ENCODE results near the gene PAX2. TPM values are rescaled to one million over a fixed set of nuclear protein-coding genes. Genes with fewer than 3 reads are reported as not detected.
A peak's percentile ranks its signal among the peaks of the same experiment; 100 is the strongest.
"Not testable (repeated sequence)": the region's sequence is repeated elsewhere in the genome, so short reads cannot be mapped to it uniquely, and the experiment has no call there.

Gene PAX2
- not detected for polyA plus RNA-seq (2013, experiment 1 of 2)
- 0.03 TPM for polyA plus RNA-seq (2013, experiment 2 of 2)

DNA sequence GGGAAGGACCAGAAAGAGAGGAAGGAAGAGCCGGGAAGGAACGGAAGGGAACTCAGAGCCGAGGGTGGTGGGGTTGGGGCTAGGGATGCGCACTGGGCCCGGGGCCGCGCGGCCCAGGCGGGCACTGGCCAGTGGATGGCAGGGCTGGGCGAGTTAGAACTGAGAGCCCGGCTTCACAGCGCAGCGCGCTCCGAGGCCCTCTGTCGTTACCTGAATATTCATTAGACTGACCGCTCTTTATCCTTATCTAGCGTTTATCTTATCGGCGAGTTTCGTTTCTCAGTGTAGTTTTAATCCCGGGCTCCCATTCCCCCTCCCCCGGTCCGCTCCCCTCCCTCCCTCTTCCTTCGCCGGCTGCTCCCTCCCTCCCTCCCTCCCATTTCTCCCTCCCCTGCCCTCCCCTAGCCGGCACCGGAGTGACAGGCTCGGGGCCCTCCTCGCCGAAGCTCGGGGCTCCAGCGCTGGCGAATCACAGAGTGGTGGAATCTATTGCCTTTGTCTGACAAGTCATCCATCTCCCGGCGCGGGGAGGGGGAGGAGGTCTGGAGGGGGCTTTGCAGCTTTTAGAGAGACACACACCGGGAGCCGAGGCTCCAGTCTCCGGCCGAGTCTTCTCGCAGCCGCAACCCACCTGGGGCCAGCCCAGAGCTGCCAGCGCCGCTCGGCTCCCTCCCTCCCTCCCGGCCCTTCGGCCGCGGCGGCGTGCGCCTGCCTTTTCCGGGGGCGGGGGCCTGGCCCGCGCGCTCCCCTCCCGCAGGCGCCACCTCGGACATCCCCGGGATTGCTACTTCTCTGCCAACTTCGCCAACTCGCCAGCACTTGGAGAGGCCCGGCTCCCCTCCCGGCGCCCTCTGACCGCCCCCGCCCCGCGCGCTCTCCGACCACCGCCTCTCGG, at the start of gene PAX2:
Gene PAX2, plus strand, starts transcription at position 596 of the 895 bp plus-strand sequence. CDS start 679 bp downstream, outside the sequence.
- peak; percentile 96 for DNase-seq
- no peaks in the 10 kb centered on the region for H3K36me3 ChIP-seq (ENCODE audit: control insufficient read depth, insufficient read depth, low read length)

DNA sequence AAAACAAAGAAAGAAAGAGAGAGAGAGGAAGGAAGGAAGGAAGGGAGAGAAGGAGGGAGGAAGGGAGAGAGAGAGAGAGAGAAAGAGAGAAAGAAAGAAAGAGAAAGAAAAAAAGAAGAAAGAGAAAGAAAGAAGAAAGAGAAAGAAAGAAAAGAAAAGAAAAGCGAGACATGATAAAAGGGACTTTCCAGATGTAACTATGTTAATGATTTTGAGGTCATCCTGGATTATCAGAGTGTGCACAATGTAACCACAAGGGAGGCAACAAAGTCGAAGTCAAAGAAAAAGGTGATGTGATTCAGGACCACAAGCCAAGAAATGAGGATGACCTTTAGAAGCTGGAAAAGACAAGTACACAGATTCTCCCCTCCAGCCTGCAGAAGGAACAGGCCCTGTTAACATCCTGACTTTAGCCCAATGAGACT, 48.9 kb upstream of the PAX2 start:
- H2AK5ac ChIP-seq (ENCODE audit: low read length) = no peak overlapping the region
- no peak for DNase-seq
- no peak overlapping the region for H3K27ac ChIP-seq (ENCODE audit: low read depth, low read length)
- H3K4me1 ChIP-seq (ENCODE audit: control insufficient read depth, low read depth, low read length) = no peaks in the 10 kb centered on the region
- H3K4ac ChIP-seq (ENCODE audit: low read depth, low read length) = no peak overlapping the region
- no peaks in the 10 kb centered on the region for H3K27me3 ChIP-seq (ENCODE audit: insufficient read depth, low read length, poor library complexity)
- H4K5ac ChIP-seq (ENCODE audit: low read length) = no peak overlapping the region
- H3K56ac ChIP-seq (ENCODE audit: low read length) = no peak overlapping the region
- H2BK5ac ChIP-seq (ENCODE audit: low read length) = no peak overlapping the region
- no CpG with 5 or more reads among the region's 2 CpGs for WGBS (ENCODE audit: extremely low coverage, insufficient coverage, low lambda C conversion rate)
- no peak overlapping the region for H4K8ac ChIP-seq (ENCODE audit: low read depth, low read length)
- no peaks in the 10 kb centered on the region for H3K36me3 ChIP-seq (ENCODE audit: control insufficient read depth, insufficient read depth, low read length)
- H2BK120ac ChIP-seq (ENCODE audit: low read depth, low read length) = no peak overlapping the region
- H3K79me2 ChIP-seq (ENCODE audit: control insufficient read depth, insufficient read depth, low read length) = no peaks in the 10 kb centered on the region
- no peak overlapping the region for H2BK15ac ChIP-seq (replicated peaks; ENCODE audit: low read depth)
- no peak overlapping the region for H3K4me3 ChIP-seq (ENCODE audit: low read length)
- H3K23ac ChIP-seq (ENCODE audit: low read length) = no peak overlapping the region
- H3K9ac ChIP-seq (ENCODE audit: low read length) = no peak overlapping the region
- H3K4me2 ChIP-seq (ENCODE audit: low read length) = no peak overlapping the region
- H3K79me1 ChIP-seq (ENCODE audit: low read length) = no peaks in the 10 kb centered on the region
- no peak overlapping the region for H3K18ac ChIP-seq (ENCODE audit: low read length)

More for the DNA sequence above, at the start of gene PAX2:
- H3K79me1 ChIP-seq (ENCODE audit: low read length) = no peaks in the 10 kb centered on the region
- no peak within 1 kb of the TSS for H4K8ac ChIP-seq (ENCODE audit: low read depth, low read length)
- peaks cover 75% of the 10 kb centered on the region for H3K27me3 ChIP-seq (ENCODE audit: insufficient read depth, low read length, poor library complexity)
- peak within 1 kb of the TSS; percentile 25 for H3K18ac ChIP-seq (ENCODE audit: low read length)
- H2BK120ac ChIP-seq (ENCODE audit: low read depth, low read length) = no peak within 1 kb of the TSS
- H2BK5ac ChIP-seq (ENCODE audit: low read length) = no peak within 1 kb of the TSS
- H3K79me2 ChIP-seq (ENCODE audit: control insufficient read depth, insufficient read depth, low read length) = no peaks in the 10 kb centered on the region
- peaks cover 5% of the 10 kb centered on the region for H3K4me1 ChIP-seq (ENCODE audit: control insufficient read depth, low read depth, low read length)
- H3K4ac ChIP-seq (ENCODE audit: low read depth, low read length) = no peak within 1 kb of the TSS
- peak within 1 kb of the TSS; percentile 72 for H3K56ac ChIP-seq (ENCODE audit: low read length)
- H4K5ac ChIP-seq (ENCODE audit: low read length) = no peak within 1 kb of the TSS
- H3K4me2 ChIP-seq (ENCODE audit: low read length) = peak within 1 kb of the TSS; percentile 52
- no peak within 1 kb of the TSS for H3K27ac ChIP-seq (ENCODE audit: low read depth, low read length)
- no peak within 1 kb of the TSS for H2BK15ac ChIP-seq (replicated peaks; ENCODE audit: low read depth)
- H2AK5ac ChIP-seq (ENCODE audit: low read length) = no peak within 1 kb of the TSS
- peak within 1 kb of the TSS; percentile 98 for H3K23ac ChIP-seq (ENCODE audit: low read length)
- H3K9ac ChIP-seq (ENCODE audit: low read length) = no peak within 1 kb of the TSS
- H3K4me3 ChIP-seq (ENCODE audit: low read length) = no peak within 1 kb of the TSS
- WGBS (ENCODE audit: extremely low coverage, insufficient coverage, low lambda C conversion rate) = no CpG with 5 or more reads among the region's 75 CpGs

DNA sequence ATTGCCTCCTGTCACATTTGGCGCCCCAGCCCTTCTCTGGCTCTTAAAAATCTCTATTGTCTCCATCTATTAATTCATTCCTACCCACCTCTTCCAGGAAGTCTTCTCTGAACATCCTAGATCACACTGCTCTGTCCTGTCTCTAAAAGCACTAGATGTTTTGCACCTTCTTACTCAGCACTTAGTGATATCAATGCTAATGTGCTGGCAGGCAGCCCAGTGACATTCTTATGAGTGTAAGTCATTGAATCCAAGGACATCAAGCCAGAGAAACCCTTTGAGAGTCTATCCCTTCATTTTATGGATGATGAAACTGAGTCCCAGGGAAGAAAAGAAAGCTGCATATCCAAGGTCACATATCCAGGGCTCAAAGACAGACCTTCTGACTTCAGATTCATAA, 48.3 kb upstream of the PAX2 start:
- DNase-seq = peak; percentile 46
- Histone ChIP-seq H3K79me1 (ENCODE audit: low read length) (no peaks in the 10 kb centered on the region), H3K9ac (ENCODE audit: low read length) (no peak overlapping the region), H3K4me2 (ENCODE audit: low read length) (no peak overlapping the region), H3K79me2 (ENCODE audit: control insufficient read depth, insufficient read depth, low read length) (no peaks in the 10 kb centered on the region), H3K4me3 (ENCODE audit: low read length) (no peak overlapping the region), H2BK15ac (replicated peaks; ENCODE audit: low read depth) (no peak overlapping the region), H4K5ac (ENCODE audit: low read length) (no peak overlapping the region), H4K8ac (ENCODE audit: low read depth, low read length) (no peak overlapping the region), H3K4me1 (ENCODE audit: control insufficient read depth, low read depth, low read length) (no peaks in the 10 kb centered on the region), H2AK5ac (ENCODE audit: low read length) (no peak overlapping the region), H3K4ac (ENCODE audit: low read depth, low read length) (no peak overlapping the region), H3K56ac (ENCODE audit: low read length) (no peak overlapping the region), H2BK120ac (ENCODE audit: low read depth, low read length) (no peak overlapping the region), H3K36me3 (ENCODE audit: control insufficient read depth, insufficient read depth, low read length) (no peaks in the 10 kb centered on the region), H3K23ac (ENCODE audit: low read length) (no peak overlapping the region), H3K18ac (ENCODE audit: low read length) (no peak overlapping the region), H3K27ac (ENCODE audit: low read depth, low read length) (no peak overlapping the region), H3K27me3 (ENCODE audit: insufficient read depth, low read length, poor library complexity) (no peaks in the 10 kb centered on the region), H2BK5ac (ENCODE audit: low read length) (no peak overlapping the region)
- no CpG with 5 or more reads among the region's 1 CpG for WGBS (ENCODE audit: extremely low coverage, insufficient coverage, low lambda C conversion rate)

DNA sequence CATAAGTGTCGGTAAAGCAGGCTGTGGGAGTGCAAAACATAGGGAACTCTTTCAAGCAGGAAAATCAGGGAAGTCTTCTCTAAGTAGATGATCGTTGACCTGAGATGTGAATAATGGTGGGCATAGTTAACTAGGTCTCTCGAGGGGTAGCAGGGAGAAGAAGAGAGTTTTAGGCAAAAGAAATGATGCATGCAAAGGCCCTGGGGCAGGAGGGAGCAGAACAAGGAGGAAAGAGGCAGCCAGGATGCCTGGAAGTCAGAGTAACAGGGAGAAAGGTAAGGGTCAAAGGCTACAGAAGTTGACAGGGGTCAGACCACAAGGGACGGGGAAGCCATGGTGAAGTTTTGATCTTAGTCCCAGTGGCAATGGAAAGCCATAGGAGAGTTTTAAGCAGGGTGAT, 47.8 kb upstream of the PAX2 start:
- Histone ChIP-seq H3K27me3 (ENCODE audit: insufficient read depth, low read length, poor library complexity) (no peaks in the 10 kb centered on the region), H3K23ac (ENCODE audit: low read length) (no peak overlapping the region), H4K8ac (ENCODE audit: low read depth, low read length) (no peak overlapping the region), H3K27ac (ENCODE audit: low read depth, low read length) (no peak overlapping the region), H2BK5ac (ENCODE audit: low read length) (no peak overlapping the region), H3K56ac (ENCODE audit: low read length) (no peak overlapping the region), H3K4me3 (ENCODE audit: low read length) (no peak overlapping the region), H3K79me1 (ENCODE audit: low read length) (no peaks in the 10 kb centered on the region), H3K79me2 (ENCODE audit: control insufficient read depth, insufficient read depth, low read length) (no peaks in the 10 kb centered on the region), H2AK5ac (ENCODE audit: low read length) (no peak overlapping the region), H3K4me2 (ENCODE audit: low read length) (no peak overlapping the region), H2BK120ac (ENCODE audit: low read depth, low read length) (no peak overlapping the region), H2BK15ac (replicated peaks; ENCODE audit: low read depth) (no peak overlapping the region), H3K9ac (ENCODE audit: low read length) (no peak overlapping the region), H4K5ac (ENCODE audit: low read length) (no peak overlapping the region), H3K4ac (ENCODE audit: low read depth, low read length) (no peak overlapping the region), H3K36me3 (ENCODE audit: control insufficient read depth, insufficient read depth, low read length) (no peaks in the 10 kb centered on the region), H3K18ac (ENCODE audit: low read length) (no peak overlapping the region), H3K4me1 (ENCODE audit: control insufficient read depth, low read depth, low read length) (no peaks in the 10 kb centered on the region)
- no CpG with 5 or more reads among the region's 4 CpGs for WGBS (ENCODE audit: extremely low coverage, insufficient coverage, low lambda C conversion rate)
- DNase-seq = no peak

DNA sequence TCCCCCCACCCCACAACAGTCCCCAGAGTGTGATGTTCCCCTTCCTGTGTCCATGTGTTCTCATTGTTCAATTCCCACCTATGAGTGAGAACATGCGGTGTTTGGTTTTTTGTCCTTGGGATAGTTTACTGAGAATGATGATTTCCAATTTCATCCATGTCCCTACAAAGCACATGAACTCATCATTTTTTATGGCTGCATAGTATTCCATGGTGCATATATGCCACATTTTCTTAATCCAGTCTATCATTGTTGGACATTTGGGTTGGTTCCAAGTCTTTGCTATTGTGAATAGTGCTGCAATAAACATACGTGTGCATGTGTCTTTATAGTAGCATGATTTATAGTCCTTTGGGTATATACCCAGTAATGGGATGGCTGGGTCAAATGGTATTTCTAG, 43.7 kb upstream of the PAX2 start:
- H4K8ac ChIP-seq (ENCODE audit: low read depth, low read length); H3K79me1 ChIP-seq (ENCODE audit: low read length); H3K36me3 ChIP-seq (ENCODE audit: control insufficient read depth, insufficient read depth, low read length); H3K23ac ChIP-seq (ENCODE audit: low read length); H3K4me1 ChIP-seq (ENCODE audit: control insufficient read depth, low read depth, low read length); H4K5ac ChIP-seq (ENCODE audit: low read length); H3K56ac ChIP-seq (ENCODE audit: low read length); H2AK5ac ChIP-seq (ENCODE audit: low read length); H3K18ac ChIP-seq (ENCODE audit: low read length); H3K9ac ChIP-seq (ENCODE audit: low read length); H3K4ac ChIP-seq (ENCODE audit: low read depth, low read length); H3K79me2 ChIP-seq (ENCODE audit: control insufficient read depth, insufficient read depth, low read length); DNase-seq; H2BK5ac ChIP-seq (ENCODE audit: low read length); H2BK120ac ChIP-seq (ENCODE audit: low read depth, low read length); H3K27ac ChIP-seq (ENCODE audit: low read depth, low read length); H3K4me2 ChIP-seq (ENCODE audit: low read length); H2BK15ac ChIP-seq (replicated peaks; ENCODE audit: low read depth); H3K4me3 ChIP-seq (ENCODE audit: low read length); H3K27me3 ChIP-seq (ENCODE audit: insufficient read depth, low read length, poor library complexity): not testable (repeated sequence)
- WGBS (ENCODE audit: extremely low coverage, insufficient coverage, low lambda C conversion rate) = no CpG with 5 or more reads among the region's 2 CpGs

All from mesendoderm (in vitro differentiated cells).